Endothelial cell (in vitro differentiated cells): ENCODE results near the gene AQP3. TPM values are rescaled to one million over a fixed set of nuclear protein-coding genes. Genes with fewer than 3 reads are reported as not detected.

Source experiments
- DNase-seq: peaks from one replicate; pipeline ENCODE4 v3.0.0; 2021; ENCODE audit warnings: low spot score
- H3K27ac Mint-ChIP-seq: one replicate; pipeline ENCODE4 v1.8.0; 2021; ENCODE audit warnings: mixed read lengths, inconsistent platforms; ENCODE audit not compliant: unreplicated experiment
- H3K27me3 Mint-ChIP-seq: one replicate; pipeline ENCODE4 v1.8.0; 2021; ENCODE audit warnings: mild to moderate bottlenecking, moderate library complexity, mixed read lengths, inconsistent platforms; ENCODE audit not compliant: unreplicated experiment
- H3K36me3 Mint-ChIP-seq: one replicate; pipeline ENCODE4 v1.8.0; 2021; ENCODE audit warnings: mild to moderate bottlenecking, low read depth, mixed read lengths, inconsistent platforms; ENCODE audit not compliant: unreplicated experiment
- H3K4me1 Mint-ChIP-seq: one replicate; pipeline ENCODE4 v1.8.0; 2021; ENCODE audit warnings: mild to moderate bottlenecking, mixed read lengths, inconsistent platforms; ENCODE audit not compliant: unreplicated experiment
- H3K4me3 Mint-ChIP-seq: one replicate; pipeline ENCODE4 v1.8.0; 2021; ENCODE audit warnings: mild to moderate bottlenecking, mixed read lengths, inconsistent platforms; ENCODE audit not compliant: unreplicated experiment
- H3K9me3 Mint-ChIP-seq: one replicate; pipeline ENCODE4 v1.8.0; 2021; ENCODE audit warnings: mixed read lengths, inconsistent platforms; ENCODE audit not compliant: unreplicated experiment
- CTCF ChIP-seq: fragments of 200-600 bp; sonication (generic); IDR thresholded peaks from one replicate; pipeline ENCODE4 v1.5.0; 2021; ENCODE audit warnings: antibody characterized with exemption; ENCODE audit not compliant: unreplicated experiment
- total RNA-seq: library from RNA; stranded (reverse); fragmentation: NEBNext Ultra II Directional; extraction: Animal tissue kit (Norgen Biotek cat#: 25700); gene quantifications from one replicate; pipeline ENCODE4 v1.2.1, GENCODE V29; 2021; ENCODE audit not compliant: unreplicated experiment

Gene AQP3
- total RNA-seq, 1 donor from 2014 or later: 6.0 TPM

- no peaks in the 10 kb centered on the region for H3K9me3 Mint-ChIP-seq
- H3K4me1 Mint-ChIP-seq: peaks cover 4% of the 10 kb centered on the region
- H3K36me3 Mint-ChIP-seq: peaks cover 49% of the 10 kb centered on the region
- TF ChIP-seq CTCF: no peak
- no peak for DNase-seq
- H3K4me3 Mint-ChIP-seq: no peak overlapping the region
- no peak overlapping the region for H3K27ac Mint-ChIP-seq
- H3K27me3 Mint-ChIP-seq: peaks cover 4% of the 10 kb centered on the region
Measured at GRCh38 chr9:33468215-33468730, 20.9 kb upstream of the AQP3 start.

GRCh38 chr9:33467526-33467925 is 20.1 kb upstream of the AQP3 start:
- no peaks in the 10 kb centered on the region for H3K4me1 Mint-ChIP-seq
- peaks cover 57% of the 10 kb centered on the region for H3K36me3 Mint-ChIP-seq
- no peak for DNase-seq

GRCh38 chr9:33466565-33467495 is 19.4 kb upstream of the AQP3 start:
- peak overlapping the region; percentile 24 for H3K27ac Mint-ChIP-seq
- no peaks in the 10 kb centered on the region for H3K4me1 Mint-ChIP-seq
- peak; percentile 99 for TF ChIP-seq CTCF
- H3K9me3 Mint-ChIP-seq: no peaks in the 10 kb centered on the region
- H3K36me3 Mint-ChIP-seq: peaks cover 60% of the 10 kb centered on the region
- no peak overlapping the region for H3K4me3 Mint-ChIP-seq
- H3K27me3 Mint-ChIP-seq: peaks cover 4% of the 10 kb centered on the region
- DNase-seq: peak; percentile 86

More at GRCh38 chr9:33467526-33467925, 20.1 kb upstream of the AQP3 start:
- Mint-ChIP-seq H3K4me3 (no peak overlapping the region), H3K9me3 (no peaks in the 10 kb centered on the region), H3K27me3 (peaks cover 4% of the 10 kb centered on the region), H3K27ac (no peak overlapping the region)
- TF ChIP-seq CTCF: no peak

- no peak for TF ChIP-seq CTCF
- DNase-seq: no peak
Measured at GRCh38 chr9:33465596-33466564, 18.5 kb upstream of the AQP3 start.

More at GRCh38 chr9:33465596-33466564, 18.5 kb upstream of the AQP3 start:
- Mint-ChIP-seq H3K4me1 (no peaks in the 10 kb centered on the region), H3K4me3 (peak overlapping the region; percentile 59), H3K27me3 (peaks cover 6% of the 10 kb centered on the region), H3K36me3 (peaks cover 62% of the 10 kb centered on the region), H3K27ac (peak overlapping the region; percentile 24), H3K9me3 (no peaks in the 10 kb centered on the region)
